LNCaP clone FGC (cell line): ENCODE data around the gene ADH1C.

Experiments
- DNase-seq: peaks from one replicate; pipeline ENCODE4 v3.0.0-alpha.2; 2011; ENCODE audit warnings: low read depth
- H3K4me3 ChIP-seq: 2 replicates; pipeline ENCODE4 v1.5.1; 2011; ENCODE audit warnings: mild to moderate bottlenecking, low read depth, low read length, control low read depth
- TF ChIP-seq, protein P1 (sequence below): IDR thresholded peaks from 2 replicates; pipeline ENCODE4 v1.5.1; 2012; ENCODE audit warnings: mild to moderate bottlenecking; ENCODE audit not compliant: control insufficient read depth, insufficient read depth; ENCODE audit errors: extremely low read depth

Gene ADH1C

DNA sequence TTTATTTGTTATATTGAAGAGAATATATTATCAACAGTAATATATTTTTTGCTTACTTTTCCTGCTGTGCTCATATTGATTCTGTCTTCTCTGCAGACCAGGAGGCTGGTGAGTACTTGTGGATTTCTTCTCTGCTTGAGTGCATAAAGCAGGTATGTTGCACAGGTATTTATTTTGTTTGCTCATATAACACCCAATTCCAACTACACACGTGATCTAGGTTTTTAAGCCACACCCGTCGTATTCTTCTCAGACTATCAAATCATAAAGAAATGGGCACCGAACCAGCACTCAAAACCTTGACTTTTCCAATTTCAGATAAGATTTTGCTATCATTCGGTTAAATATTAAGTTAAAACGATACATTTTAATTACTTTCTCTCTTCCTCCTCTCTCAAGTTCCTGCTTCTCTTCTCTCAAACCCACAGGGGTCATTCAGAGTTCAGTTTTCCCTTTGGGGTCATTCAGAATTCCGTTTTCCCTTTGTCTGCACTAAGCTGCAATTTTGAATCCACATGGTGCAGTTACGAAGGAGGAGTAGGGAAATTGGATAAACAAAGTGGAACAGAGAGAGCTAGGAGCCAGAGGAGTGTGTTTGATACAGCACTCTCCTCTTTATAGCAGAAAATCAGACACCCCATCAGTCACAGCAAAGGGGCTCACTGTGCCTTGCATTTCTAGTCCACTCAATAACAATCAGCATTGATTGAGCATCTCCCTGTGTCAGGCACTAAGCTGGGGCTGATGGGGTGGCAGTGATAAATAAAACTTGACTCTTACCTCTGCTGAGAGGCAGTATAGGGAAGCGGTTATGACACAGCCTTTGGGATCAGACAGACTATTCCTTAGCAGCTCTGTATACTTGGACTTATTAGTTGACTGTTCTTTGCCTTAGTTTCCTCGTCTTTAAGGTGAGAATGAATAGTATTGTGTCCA lies at the start of gene ADH1C:
TSS of gene ADH1C (minus strand) at position 145 of the 936 bp plus-strand sequence. CDS start at position 74, 71 bp downstream.
- peak; percentile 69 for DNase-seq
- TF ChIP-seq, protein P1, sequence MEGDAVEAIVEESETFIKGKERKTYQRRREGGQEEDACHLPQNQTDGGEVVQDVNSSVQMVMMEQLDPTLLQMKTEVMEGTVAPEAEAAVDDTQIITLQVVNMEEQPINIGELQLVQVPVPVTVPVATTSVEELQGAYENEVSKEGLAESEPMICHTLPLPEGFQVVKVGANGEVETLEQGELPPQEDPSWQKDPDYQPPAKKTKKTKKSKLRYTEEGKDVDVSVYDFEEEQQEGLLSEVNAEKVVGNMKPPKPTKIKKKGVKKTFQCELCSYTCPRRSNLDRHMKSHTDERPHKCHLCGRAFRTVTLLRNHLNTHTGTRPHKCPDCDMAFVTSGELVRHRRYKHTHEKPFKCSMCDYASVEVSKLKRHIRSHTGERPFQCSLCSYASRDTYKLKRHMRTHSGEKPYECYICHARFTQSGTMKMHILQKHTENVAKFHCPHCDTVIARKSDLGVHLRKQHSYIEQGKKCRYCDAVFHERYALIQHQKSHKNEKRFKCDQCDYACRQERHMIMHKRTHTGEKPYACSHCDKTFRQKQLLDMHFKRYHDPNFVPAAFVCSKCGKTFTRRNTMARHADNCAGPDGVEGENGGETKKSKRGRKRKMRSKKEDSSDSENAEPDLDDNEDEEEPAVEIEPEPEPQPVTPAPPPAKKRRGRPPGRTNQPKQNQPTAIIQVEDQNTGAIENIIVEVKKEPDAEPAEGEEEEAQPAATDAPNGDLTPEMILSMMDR = no peak
- peak within 1 kb of the TSS; percentile 28 for H3K4me3 ChIP-seq

DNA sequence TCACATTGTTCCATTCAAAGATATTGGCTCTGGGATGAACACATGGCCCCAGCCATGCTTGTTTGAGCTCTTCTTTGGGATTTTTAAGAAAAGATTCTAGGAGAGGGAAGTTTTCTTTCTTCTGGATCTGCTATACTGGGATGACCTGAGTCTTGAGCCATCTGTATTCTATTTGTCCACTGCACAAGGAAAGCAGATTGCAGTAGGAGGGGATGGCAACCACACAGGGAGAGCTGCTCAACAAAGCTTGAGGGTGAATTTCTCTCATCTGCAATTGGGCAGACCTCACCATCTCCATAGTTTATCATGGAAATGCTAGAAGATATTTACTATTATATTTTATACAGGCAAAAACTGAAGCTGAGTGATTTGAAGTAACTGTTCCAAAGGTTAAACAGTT lies 48.3 kb upstream of the ADH1C start:
- no peak for DNase-seq

DNA sequence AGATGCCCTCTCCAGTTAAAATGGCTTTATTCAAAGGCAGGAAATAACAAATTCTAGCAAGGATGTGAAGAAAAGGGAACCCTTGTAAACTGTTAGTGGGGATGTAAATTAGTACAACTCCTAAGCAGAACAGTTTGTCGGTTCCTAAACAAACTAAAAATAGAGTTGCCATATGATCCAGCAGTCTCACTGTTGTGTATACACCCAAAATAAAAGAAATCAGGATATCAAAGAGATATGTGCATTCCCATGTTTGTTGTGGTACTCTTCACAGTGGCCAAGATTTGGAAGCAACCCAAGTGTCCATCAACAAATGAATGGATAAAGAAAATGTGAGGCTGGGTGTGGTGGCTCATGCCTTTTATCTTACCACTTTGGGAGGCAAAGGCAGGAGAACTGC lies 46.5 kb upstream of the ADH1C start:
- TF ChIP-seq, protein P1 = no peak

More for the DNA sequence above, 48.3 kb upstream of the ADH1C start:
- TF ChIP-seq, protein P1 = no peak
- no peak overlapping the region for H3K4me3 ChIP-seq

DNA sequence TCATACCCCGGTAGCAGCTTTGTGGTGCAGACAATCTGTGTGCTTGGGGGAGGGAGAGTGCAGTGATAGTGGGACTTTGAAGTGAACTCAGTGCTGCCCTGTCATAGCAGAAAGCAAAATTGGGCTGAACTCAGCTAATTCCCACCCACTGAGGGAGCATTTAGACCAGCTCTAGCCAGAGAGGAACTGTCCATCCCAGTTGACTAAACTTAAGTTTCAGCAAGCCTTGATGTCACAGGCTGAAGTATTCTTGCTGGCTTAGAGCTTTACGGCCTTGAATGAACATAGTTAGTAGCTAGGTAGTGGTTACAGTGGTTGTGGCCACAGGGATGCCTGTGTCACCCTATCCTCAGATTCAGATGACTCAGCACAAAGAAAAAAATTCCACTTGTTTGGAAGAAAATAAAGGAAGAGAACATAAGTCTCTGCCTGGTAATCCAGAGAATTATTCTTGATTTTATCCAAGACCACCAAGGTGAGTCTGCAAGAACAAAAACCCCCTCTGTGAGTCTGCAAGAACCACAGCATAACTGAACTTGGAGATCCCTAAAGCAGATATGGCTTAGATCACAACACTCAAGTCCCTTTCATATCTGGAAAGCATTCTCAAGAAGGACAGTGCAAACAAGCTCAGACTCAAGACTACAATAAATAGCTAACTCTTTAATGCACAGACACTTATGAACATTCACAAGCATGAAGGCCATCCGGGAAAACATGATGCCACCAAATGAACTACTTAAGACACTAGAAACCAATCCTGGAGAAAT lies 43.2 kb upstream of the ADH1C start:
- no peak overlapping the region for H3K4me3 ChIP-seq
- no peak for DNase-seq
- TF ChIP-seq, protein P1 = no peak

More for the DNA sequence above, 46.5 kb upstream of the ADH1C start:
- H3K4me3 ChIP-seq = no peak overlapping the region
- DNase-seq = no peak

DNA sequence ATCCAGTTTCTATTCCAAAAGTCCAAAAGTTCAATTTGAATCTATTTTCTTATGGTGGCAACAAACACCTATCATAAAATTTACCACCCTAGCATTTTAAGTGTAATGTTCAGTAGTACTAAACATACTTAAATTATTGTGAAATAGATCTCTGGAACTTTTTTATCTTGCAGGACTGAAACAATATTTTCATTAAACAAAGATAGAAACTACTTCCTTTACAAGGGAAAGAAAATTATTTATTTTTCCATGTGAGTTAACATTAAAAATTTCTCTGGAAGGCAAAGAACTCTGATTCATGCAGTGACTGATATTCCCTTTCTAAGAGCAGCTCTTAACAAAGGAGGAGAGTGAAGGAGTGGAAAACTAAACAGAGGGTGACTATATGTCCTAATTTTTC lies 42.4 kb upstream of the ADH1C start:
- TF ChIP-seq, protein P1 = no peak
- no peak for DNase-seq
- no peak overlapping the region for H3K4me3 ChIP-seq

DNA sequence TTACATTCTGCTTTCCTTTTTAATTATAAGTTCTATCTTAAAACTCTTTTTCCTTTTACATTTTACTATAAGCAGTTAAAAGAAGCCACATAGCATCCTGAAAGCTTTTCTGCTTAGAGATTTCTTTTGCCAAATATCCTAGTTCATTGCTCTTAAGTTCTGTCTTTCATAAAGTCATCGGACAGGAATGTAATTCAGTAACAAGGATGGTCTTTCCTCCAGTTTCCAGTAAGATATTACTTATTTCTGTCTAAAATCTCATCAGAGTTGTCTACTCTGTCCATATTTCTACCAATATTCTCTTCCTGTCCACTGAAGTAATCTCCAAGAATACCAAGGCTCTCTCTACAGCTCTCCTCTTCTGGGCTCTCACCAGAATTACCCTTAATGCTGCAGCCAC lies 37.5 kb upstream of the ADH1C start:
- no peak overlapping the region for H3K4me3 ChIP-seq
- TF ChIP-seq, protein P1 = no peak
- no peak for DNase-seq
